IPS DF 6.9 (cell line): Measurements from ENCODE around the gene SLAMF9.

Experiments used
- DNase-seq: peaks from one replicate; pipeline ENCODE4 v3.0.0-alpha.2; 2013; ENCODE audit warnings: low read depth, low spot score
- H3K27ac ChIP-seq: one replicate; pipeline ENCODE4 v1.5.1; 2013; ENCODE audit warnings: low read length, control low read depth
- H3K27me3 ChIP-seq: 2 replicates; pipeline ENCODE4 v1.6.1; 2013; ENCODE audit warnings: mild to moderate bottlenecking, low read length; ENCODE audit not compliant: control insufficient read depth, insufficient read depth
- H3K36me3 ChIP-seq: 2 replicates; pipeline ENCODE4 v1.6.1; 2013; ENCODE audit warnings: low read length; ENCODE audit not compliant: control insufficient read depth, insufficient read depth
- H3K4me1 ChIP-seq: 2 replicates; pipeline ENCODE4 v1.6.1; 2013; ENCODE audit warnings: low read length; ENCODE audit not compliant: control insufficient read depth, insufficient read depth
- H3K4me3 ChIP-seq: 2 replicates; pipeline ENCODE4 v1.5.1; 2013; ENCODE audit warnings: mild to moderate bottlenecking, low read length
- H3K9me3 ChIP-seq: 2 replicates; pipeline ENCODE4 v1.6.1; 2013; ENCODE audit warnings: low read length, inconsistent platforms; ENCODE audit not compliant: control insufficient read depth, insufficient read depth
- WGBS: extraction: QIAGEN DNeasy Blood & Tissue Kit; methylation state at CpG from one replicate; pipeline ENCODE4 v1.1.7; 2013; ENCODE audit warnings: mixed read lengths, missing lambda C conversion rate; ENCODE audit not compliant: insufficient read length, insufficient coverage; 5-methylcytosine and 5-hydroxymethylcytosine counted together

SLAMF9 gene

DNA sequence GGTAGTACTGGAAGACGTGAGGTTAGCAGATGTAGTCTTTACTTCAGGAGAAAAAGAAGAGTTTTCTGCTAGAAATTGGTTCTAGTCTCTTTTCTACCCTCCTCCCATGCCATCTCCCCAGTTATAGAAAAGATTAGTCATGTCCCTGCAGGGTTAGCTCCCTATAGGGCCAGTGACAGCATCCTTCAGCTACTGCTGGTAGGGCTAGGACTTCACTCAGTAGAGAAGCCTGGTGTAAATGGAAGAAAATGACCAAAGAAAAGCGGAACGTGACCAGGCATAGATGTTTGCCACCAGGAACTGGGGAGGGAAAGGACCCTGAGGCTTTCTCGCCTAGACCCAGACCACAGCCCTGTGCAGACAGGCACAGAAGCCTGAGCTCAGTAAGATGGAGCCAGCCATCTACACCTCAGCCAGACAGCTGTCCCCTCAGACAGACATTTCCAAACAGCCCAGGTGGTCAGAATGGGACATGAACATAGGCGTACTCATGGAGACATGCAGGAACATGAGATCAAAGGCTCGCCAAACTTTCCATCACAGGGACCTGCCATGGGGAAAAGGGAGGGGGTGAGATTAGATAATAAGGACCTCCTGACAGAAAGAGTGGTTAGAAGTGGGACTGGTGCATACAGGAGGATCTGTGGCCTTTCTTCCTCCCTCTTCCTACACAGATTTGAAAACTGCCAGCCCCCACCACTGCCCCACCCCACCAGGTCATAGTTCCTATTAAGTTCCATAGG is 23.5 kb upstream of the SLAMF9 start:
- Histone ChIP-seq H3K4me1 (no peaks in the 10 kb centered on the region), H3K36me3 (no peaks in the 10 kb centered on the region), H3K9me3 (no peaks in the 10 kb centered on the region), H3K27ac (no peak overlapping the region), H3K27me3 (no peaks in the 10 kb centered on the region), H3K4me3 (no peak overlapping the region)
- WGBS, result no CpG with 5 or more reads among the region's 6 CpGs
- DNase-seq, result no peak

GRCh38 chr1:159974350-159974965 is 20.4 kb upstream of the SLAMF9 start:
- WGBS, result no CpG with 5 or more reads among the region's 7 CpGs
- H3K4me1 ChIP-seq, result no peaks in the 10 kb centered on the region
- H3K27me3 ChIP-seq, result no peaks in the 10 kb centered on the region
- H3K36me3 ChIP-seq, result no peaks in the 10 kb centered on the region
- H3K4me3 ChIP-seq, result no peak overlapping the region
- no peak overlapping the region for H3K27ac ChIP-seq
- no peaks in the 10 kb centered on the region for H3K9me3 ChIP-seq
- no peak for DNase-seq

DNA sequence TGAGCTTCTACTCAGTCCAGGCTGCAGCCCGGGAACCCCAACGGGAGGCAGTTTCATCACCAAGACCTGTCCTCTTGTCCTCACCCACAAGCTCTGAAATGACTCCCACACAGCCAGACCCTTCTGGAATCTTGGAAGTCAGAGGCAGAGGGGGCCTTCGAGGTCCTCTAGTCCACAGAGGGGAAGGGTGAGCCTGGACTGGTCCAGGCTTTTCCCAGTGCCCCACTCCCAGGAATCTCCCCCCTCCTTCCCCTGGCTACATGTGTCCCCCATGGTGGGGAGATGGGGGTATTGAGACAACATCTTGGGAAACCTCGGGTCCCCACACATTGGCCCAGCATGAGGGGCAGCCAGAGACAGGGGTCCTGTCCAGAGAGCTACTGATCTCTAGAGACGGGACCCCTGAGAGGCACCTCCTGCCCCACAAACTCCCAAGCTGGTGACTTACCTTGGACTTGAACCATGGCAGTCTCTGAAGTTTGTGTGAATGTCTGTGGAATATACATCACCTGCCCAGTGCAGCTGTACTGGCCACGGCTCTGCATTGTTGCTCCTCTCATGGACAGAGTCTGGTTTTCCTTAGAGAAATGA is 19.4 kb upstream of the SLAMF9 start:
- H3K9me3 ChIP-seq, result no peaks in the 10 kb centered on the region
- no peak for DNase-seq
- no peaks in the 10 kb centered on the region for H3K4me1 ChIP-seq
- no peak overlapping the region for H3K4me3 ChIP-seq
- H3K27ac ChIP-seq, result no peak overlapping the region
- H3K27me3 ChIP-seq, result no peaks in the 10 kb centered on the region
- WGBS, result no CpG with 5 or more reads among the region's 6 CpGs
- no peaks in the 10 kb centered on the region for H3K36me3 ChIP-seq

DNA sequence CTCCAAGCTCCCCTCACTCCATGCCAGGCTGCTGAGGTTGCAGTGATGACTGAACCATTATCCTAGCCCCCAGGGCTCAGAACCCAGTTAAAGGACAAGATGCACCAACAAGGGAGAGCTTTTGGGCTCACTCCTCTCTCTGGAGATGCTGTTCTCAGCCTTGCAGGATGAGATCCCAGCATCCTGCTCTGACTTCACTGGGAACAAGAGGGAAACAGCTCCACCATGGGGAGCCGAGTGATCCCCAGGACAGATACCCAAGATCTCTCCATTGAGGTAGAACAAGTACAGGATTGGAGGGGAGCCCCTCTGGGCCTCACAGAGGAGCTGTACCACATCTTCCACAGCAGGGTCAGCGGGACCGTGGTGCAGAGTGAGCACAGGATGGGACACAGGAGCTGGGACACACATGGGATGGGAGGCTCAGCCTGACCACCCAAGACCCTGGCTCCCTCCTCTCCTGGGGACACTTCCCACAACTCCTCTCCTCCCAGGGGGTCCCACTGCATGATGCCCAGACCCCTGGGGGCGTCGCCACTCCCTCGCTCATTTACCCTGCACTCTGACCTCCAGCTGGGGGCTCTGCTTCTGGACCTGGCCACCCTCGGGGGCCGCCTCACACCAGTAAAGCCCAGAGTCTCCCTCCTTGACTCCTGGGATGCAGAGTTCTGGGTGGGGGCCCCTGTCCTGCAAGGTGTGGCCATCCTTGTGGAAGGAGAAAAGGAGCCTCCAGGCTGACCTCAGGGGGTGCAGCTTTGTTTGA is 18.6 kb upstream of the SLAMF9 start:
- H3K9me3 ChIP-seq, result no peaks in the 10 kb centered on the region
- no peak overlapping the region for H3K27ac ChIP-seq
- WGBS, result no CpG with 5 or more reads among the region's 8 CpGs
- no peaks in the 10 kb centered on the region for H3K36me3 ChIP-seq
- H3K4me3 ChIP-seq, result no peak overlapping the region
- DNase-seq, result no peak
- no peaks in the 10 kb centered on the region for H3K27me3 ChIP-seq
- no peaks in the 10 kb centered on the region for H3K4me1 ChIP-seq

DNA sequence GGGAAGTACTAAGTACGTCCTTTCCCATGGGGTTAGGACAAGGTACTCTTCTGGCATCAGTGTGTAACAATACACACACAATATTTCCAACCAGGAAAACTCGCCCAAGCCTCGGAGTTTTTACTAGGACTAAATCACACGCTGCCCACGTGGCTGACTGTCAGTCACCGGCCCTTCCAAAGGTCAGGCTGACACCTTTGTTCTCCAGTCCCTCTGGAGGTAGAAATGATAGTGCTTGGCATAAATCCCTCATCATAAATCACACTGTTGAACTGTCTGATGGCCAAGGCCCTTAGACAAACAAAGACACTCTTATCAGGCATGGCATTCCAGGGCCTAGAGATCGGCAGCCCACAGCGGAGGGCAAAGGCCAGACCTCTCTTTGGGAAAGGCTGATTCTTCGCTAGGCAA is 16.9 kb upstream of the SLAMF9 start:
- Histone ChIP-seq H3K27ac (no peak overlapping the region), H3K36me3 (no peaks in the 10 kb centered on the region), H3K9me3 (no peaks in the 10 kb centered on the region), H3K4me1 (no peaks in the 10 kb centered on the region), H3K27me3 (no peaks in the 10 kb centered on the region), H3K4me3 (no peak overlapping the region)
- no peak for DNase-seq
- WGBS, result no CpG with 5 or more reads among the region's 9 CpGs

GRCh38 chr1:159968901-159969300 is 14.9 kb upstream of the SLAMF9 start:
- H3K4me1 ChIP-seq, result no peaks in the 10 kb centered on the region
- H3K27me3 ChIP-seq, result no peaks in the 10 kb centered on the region
- H3K9me3 ChIP-seq, result no peaks in the 10 kb centered on the region
- H3K36me3 ChIP-seq, result no peaks in the 10 kb centered on the region
- no peak overlapping the region for H3K4me3 ChIP-seq
- H3K27ac ChIP-seq, result no peak overlapping the region
- WGBS, result no CpG with 5 or more reads among the region's 3 CpGs
- DNase-seq, result no peak

DNA sequence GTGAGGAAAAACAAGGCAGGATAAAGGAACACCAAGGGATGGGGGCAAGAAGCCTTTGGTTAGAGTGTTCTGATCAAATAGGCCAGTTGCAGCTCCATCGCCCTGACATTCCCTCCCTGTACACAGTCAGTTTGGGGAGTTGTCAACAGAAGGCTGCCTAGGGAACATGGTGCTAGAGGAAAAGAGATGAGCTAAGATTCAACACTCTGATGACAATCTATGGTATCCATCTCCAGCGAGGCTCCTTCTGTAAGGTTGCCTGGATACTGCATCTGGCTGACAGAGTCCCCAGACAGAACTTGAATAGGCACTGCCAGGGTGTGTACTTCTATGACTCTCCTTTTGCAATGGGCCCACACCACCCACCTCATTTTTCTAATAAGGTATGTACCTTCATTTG is 11.2 kb upstream of the SLAMF9 start:
- H3K4me1 ChIP-seq, result no peaks in the 10 kb centered on the region
- no peaks in the 10 kb centered on the region for H3K36me3 ChIP-seq
- no peak overlapping the region for H3K27ac ChIP-seq
- H3K9me3 ChIP-seq, result no peaks in the 10 kb centered on the region
- no peaks in the 10 kb centered on the region for H3K27me3 ChIP-seq
- DNase-seq, result no peak
- H3K4me3 ChIP-seq, result no peak overlapping the region
- WGBS, result no CpG with 5 or more reads among the region's 2 CpGs

GRCh38 chr1:159964144-159964543 is 10.1 kb upstream of the SLAMF9 start:
- no peak overlapping the region for H3K27ac ChIP-seq
- DNase-seq, result no peak
- H3K4me3 ChIP-seq, result no peak overlapping the region
- no peaks in the 10 kb centered on the region for H3K36me3 ChIP-seq
- H3K9me3 ChIP-seq, result no peaks in the 10 kb centered on the region
- no peaks in the 10 kb centered on the region for H3K27me3 ChIP-seq
- no CpG with 5 or more reads among the region's 3 CpGs for WGBS
- no peaks in the 10 kb centered on the region for H3K4me1 ChIP-seq

- H3K4me1 ChIP-seq, result no peaks in the 10 kb centered on the region
- no peak overlapping the region for H3K4me3 ChIP-seq
- WGBS, result no CpG with 5 or more reads among the region's 11 CpGs
- no peaks in the 10 kb centered on the region for H3K9me3 ChIP-seq
- no peak overlapping the region for H3K27ac ChIP-seq
- DNase-seq, result no peak
- H3K27me3 ChIP-seq, result no peaks in the 10 kb centered on the region
- H3K36me3 ChIP-seq, result no peaks in the 10 kb centered on the region
These were observed 8.1 kb upstream of the SLAMF9 start for GRCh38 chr1:159962176-159962575.

DNA sequence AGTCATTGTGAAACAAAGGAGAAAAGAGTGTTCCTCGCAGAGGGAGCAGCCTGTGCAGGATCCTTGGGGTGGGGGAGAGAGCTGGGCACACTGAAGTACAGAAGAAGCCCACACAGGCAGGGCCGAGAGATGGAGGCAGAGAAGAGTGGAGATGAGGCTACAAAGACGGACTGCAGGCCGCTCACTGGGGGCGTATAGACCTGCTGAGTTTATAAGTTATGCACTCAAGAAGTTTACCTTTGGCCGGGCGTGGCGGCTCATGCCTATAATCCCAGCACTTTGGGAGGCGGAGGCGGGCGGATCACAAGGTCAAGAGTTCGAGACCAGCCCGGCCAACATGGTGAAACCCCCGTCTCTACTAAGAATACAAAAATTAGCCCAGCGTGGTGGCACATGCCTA is 7.6 kb upstream of the SLAMF9 start:
- Histone ChIP-seq H3K9me3 (no peaks in the 10 kb centered on the region), H3K27me3 (no peaks in the 10 kb centered on the region), H3K4me1 (no peaks in the 10 kb centered on the region), H3K36me3 (no peaks in the 10 kb centered on the region), H3K27ac (no peak overlapping the region), H3K4me3 (no peak overlapping the region)
- WGBS, result no CpG with 5 or more reads among the region's 15 CpGs
- no peak for DNase-seq
